ENCODE results near the gene PNMA8A.

GRCh38 chr19:46466536-46467196 is 4.7 kb downstream of the PNMA8A start:
- TF ChIP-seq CTCF (IDR thresholded peaks at IDR 0.05) (no peak), POLR2A (IDR thresholded peaks at IDR 0.05) (no peak)

Measured in esophagus squamous epithelium (tissue), 4 donors.